GM21737 (cell line): ENCODE results near the gene C10orf71.

Source experiments
- ATAC-seq: cut with Tn5 transposase; IDR thresholded peaks from one replicate; pipeline ENCODE4 v1.9.1; 2021; ENCODE audit warnings: mild to moderate bottlenecking, moderate library complexity; ENCODE audit not compliant: unreplicated experiment

Gene C10orf71

DNA sequence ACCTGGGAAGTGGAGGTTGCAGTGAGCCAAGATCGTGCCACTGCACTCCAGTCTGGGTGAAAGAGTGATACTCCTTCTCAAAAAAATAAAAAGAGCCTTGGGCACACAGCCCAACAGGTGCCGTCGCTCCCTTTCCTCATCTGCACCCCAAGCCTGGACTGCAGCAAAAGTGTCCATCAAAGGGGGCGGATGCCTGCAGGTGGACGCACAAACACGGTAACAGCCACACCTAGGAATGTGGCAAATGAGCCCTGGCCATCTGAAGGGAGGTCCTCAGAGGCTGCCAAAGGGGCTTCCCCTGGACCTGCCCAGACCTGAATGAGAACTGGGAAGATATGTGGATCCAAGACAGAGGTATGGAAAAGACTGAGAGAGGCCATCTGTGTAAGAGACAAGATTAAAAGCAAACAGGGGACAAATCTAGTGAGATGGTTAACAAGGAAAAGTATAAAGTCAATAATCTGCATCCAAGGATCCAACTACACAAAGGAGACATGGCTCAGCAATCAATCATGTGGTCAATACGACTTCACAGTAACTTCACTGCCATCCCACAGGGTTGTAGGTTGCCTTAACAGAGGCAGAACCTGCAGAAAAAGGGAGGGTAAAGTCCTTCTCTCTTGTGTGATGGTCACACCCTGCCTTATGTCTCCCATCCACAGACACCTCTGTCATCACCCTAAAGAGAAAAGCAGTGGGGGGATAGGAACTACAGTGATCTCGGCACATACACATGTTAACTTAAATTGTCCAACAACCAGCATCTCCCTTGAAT is 71.5 kb downstream of the C10orf71 start:
- ATAC-seq: no peak

DNA sequence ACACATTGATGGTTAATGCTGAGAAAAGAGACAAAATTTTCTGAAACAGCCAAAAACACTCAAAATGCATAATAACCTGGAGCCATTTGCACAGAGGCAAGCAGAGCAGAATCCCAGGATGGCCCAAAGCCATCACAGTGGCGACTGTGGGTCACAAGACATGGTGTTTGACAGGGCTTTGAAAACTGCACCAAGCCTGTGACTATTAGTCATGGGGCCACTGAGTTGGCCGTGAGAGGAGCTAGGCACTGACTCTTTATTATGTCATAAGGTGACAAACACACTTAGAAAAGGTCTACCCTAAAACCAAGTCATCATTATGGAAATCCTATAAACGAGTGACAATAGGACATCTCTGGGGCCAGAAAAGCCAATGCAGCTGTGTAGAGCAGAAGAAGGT is 73.0 kb downstream of the C10orf71 start:
- no peak for ATAC-seq

DNA sequence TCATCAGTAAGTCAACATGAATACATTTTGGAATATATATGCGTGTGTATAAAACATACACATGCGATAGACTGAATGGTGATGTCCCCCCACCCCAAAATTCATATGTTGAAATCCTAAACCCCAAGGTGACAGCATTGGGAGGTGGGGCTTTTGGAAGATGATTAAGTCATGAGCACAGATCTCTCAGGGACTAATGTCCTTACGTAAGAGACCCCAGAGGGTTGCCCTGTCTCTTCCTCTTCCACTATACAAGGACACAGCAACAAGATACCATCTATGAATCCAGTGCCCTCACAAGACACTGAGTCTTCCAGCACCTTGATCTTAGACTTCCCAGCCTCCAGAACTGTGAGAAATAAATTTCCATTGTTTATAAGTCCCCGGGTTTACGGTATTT is 74.4 kb downstream of the C10orf71 start:
- ATAC-seq: no peak

DNA sequence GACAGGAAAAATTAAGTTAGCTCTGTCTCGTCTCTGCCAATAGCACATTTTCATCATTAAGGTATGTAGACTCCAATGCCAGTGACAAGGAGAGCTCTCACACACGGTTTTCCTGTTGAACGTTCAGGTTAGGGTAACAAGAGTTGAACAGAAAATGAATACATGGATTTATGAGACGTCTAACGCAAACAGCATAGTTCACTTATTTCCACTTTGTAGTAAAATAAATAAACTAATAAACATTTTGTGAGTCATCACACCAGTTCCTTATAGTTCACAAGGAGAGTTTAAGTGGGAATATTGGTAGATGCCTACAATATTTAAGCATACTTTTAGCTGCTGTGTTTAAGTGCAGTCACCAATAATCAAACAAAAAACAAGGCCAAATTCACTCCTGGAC is 75.8 kb downstream of the C10orf71 start:
- no peak for ATAC-seq

DNA sequence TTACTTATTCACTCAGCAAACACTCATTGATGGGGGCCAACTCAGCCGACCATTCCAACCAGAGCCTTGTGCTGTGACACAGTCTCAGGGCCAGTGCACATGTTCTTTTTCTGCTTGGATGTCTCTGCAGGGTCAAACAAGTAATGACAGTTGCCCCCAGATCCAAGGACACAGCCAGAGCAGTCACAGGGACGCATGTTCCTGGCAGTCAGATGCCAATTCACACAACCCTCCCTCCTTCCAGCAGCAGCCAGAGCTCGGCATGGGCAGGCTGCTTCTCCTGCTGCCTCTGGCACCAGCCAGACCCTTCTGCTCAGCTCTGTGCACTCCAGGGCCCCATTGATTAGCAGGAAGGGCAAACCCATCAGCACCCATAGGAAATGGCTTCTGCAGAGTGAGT is 76.6 kb downstream of the C10orf71 start:
- no peak for ATAC-seq
